NCI-H2107 treated with DMSO at 0.1 percent for 48 hours (cell line): ENCODE measurements around the gene MMP11.

Experiments used
- DNase-seq: peaks from one replicate; lab custom pipeline; 2025; ENCODE audit not compliant: unreplicated experiment; lab: John Stamatoyannopoulos, UW

MMP11 gene

DNA sequence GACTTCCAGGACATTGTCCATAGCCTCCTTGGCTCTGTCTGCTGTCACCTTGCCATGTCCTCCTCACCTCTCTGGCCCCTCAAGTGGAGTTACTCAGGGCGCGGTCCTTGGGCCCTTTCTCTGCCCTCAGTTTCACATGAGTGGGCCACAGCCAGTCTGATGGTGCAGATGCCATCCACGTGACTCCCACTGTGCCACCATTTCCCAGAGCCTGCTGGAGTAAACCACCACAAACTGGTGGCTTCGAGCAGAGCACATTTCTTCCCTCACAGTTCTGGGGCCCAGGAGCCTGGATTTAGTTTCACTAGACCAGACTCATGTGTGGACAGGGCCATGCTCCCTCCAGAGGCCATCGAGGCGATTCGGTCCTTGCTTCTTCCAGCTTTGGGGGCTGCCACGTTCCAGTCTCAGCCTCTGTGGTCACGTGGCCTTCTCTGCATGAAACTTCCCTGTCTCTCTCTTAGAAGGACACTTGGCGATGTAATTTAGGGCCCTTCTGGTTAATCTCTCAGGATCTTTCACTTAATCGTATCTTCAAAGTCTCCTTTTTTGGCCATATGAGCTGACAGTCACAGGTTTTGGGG is 28.7 kb downstream of the MMP11 start:
- no peak for DNase-seq

DNA sequence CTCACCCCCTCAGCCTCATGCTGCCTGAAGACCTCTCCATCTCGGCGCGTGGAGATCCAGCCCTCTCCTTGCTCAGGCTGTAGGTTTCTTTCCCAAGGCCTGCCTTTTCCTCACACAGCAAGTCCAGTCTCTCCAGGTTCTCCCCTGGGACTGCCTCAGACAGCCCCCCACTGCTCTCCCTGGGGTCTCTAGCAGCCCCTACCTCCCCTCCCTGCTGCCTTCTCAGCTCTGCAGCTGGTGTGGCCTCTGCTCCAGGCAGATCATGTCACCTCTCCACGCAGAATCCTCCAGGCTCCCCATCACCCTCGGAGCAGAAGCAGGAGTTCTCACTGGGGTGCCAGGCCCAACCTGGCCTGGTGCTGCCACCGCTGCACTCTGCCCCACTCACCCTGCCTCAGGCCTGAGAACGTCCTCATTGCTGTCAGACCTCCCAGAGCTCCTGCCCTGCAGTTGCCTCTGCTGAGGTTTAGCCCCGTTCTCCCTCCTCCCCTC is 29.3 kb downstream of the MMP11 start:
- DNase-seq = no peak

DNA sequence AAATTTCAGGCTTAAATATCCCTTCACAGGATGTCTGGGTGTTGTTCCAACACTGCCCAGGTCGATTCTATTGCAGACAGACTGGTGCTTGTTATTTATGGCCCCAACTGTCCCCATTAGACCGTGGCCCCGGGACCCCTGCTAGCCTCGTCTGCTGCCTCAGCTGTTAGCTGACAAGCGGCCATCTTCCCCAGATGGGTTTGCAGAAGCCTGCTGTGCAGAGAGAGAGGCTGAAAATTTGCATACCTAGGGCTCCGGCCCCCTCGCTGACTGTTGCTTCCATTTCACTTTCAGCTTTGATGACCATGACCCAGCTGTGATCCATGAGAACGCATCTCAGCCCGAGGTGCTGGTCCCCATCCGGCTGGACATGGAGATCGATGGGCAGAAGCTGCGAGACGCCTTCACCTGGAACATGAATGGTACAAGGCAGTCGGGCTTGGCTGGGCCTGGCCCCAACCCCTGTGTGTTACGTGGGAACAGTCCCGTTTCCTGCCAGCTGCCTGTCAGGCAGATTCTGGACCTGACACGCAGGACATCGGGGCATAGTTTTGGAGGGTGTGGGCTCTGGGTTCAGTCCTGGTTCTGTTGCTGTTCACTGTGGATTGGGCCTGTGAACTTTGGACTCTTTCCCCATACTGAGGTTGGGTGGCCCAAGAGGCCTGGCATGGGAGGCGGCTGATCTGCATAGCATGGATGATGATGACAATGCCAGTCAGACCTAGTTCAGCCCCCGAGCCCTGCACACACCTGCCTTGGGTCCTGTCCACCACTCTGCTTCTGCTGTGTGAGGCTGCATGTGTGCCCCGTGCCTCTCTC is 30.6 kb downstream of the MMP11 start:
- DNase-seq = no peak

DNA sequence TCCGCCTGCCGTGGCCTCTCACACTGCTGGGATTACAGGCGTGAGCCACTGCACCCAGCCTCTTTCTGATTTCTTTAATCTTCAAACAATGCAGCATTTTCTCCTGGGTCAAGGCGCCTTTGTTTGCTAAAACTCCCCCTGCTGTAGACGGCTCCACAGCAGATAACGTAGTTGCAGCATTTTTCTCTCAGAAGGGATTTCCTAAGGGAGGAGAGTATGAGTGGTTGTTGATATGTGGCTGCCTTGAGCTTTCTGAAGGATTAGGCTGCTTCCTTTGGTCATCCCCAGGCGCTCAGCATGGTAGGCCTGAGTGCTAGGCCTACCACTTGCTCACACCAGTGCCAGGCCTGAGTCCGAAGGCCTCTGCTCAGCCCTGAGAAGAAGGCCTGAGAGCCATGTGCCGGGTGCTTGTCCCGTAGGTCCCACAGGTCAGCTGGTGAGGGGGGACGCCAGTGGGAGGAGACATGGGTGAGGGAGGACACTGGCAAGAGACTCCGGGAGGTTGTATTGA is 32.2 kb downstream of the MMP11 start:
- DNase-seq = no peak

DNA sequence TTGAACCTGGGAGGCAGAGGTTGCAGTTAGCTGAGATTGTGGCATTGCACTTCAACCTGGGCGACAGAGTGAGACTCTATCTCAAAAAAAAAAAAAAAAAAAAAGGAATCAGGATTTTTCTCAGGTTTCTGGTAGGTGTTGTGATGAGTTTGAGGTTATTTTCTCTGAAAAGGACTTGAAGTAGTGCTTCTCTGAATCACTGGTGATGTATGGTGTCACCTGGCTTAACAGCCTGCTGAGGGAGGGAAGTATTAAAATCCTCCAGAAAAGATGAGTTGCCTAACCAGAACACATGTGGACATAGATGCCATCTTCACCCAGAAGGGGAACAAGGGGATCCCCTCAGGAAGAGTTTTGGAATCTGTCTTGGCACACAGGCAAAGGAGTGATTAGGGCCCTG is 34.2 kb downstream of the MMP11 start:
- no peak for DNase-seq

DNA sequence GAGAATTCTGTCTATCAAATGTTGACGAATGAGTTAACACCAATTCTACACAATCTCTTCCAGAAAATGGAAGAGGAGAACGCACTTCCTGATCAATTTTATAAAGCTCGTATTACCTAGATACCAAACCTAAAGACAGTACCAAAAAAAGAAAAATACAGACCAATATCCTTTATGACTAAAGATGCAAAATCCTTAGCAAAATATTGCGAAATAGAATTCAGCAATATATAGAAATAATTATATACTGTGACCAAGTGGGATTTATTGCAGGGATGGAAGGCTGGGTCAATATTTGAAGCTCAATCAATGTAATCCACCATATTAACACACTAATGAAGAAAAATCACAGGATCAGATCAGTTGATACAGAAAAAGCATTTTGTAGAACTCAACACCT is 39.7 kb downstream of the MMP11 start:
- no peak for DNase-seq

DNA sequence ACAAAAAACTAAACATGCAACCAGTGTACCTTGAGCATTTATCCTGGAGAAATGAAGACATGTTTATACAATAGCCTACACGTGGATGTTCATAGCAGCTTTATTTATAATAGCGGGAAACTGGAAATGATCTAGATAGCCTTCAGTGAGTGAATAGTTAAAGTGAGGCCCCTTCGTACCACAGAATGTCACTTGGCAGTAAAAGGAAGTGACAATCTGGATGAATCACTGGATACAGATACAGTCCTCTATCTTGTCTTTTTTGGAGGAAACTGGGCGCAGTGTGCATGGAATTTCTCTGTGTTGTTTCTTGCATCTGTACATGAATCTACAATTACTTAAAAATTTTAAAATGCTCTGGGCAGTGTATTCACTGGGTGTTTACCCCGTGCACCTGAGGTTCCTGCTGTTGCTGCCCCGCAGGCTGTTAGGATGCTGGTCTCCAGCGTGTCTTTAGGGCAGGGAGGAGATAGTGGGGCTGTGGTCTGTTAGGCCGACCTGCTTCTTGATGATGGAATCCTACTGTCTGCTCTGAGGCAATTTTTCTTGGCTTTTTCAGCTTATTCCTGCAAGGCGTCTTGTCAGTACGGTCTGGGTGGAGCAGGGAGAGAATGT is 43.0 kb downstream of the MMP11 start:
- no peak for DNase-seq

DNA sequence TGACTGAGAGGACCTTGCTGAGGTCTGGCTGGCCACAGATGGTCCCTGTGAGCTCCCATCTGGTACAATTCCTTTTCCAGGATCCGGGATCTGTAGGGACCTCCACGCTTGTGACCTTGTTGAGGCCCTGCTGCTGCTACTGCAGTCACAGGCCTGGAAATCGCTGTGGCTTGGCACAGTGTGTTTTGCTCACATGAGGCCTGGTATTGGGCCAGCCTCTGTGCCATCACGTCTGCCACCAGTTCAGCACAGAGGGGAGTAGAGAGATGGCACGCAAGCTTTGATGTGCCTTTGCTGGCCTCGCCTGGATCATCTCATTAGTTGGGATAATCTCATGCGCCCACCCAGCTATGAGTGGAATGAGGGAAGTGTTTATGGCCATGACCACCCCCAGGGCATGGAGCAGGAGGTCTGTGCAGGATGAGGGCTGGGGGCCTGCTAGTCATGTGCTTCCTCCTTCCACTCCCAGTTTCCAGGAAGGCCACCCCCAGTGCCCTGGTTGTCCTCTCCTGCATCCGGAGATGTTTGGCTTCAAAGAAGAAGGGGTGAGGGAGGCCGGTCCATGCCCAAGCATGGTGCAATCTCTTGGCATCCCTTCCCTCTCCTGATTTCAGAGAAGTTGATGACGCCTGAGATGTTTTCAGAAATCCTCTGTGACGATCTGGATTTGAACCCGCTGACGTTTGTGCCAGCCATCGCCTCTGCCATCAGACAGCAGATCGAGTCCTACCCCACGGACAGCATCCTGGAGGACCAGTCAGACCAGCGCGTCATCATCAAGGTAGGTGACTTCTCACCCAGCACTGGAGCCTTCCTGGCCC is 43.7 kb downstream of the MMP11 start:
- no peak for DNase-seq

DNA sequence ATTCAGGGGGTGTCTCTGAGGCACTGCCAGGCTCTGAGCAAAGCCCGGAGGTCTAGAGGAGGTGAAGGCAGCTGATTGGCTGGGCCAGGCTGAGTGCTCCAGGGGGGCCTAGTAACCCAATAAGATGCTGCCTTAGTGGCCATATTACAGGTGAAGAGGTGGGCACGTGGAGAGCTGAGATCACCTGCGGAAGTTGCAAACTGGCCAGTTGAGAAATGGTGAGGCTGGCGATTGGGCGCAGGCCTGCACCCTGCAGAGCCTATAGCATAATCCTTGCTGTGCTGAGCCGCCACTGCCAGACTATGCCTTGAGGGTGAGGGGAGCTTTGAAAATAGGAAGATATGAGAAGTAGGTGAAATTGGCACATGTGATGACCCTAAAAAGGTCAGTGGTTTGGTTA is 44.5 kb downstream of the MMP11 start:
- DNase-seq = no peak

DNA sequence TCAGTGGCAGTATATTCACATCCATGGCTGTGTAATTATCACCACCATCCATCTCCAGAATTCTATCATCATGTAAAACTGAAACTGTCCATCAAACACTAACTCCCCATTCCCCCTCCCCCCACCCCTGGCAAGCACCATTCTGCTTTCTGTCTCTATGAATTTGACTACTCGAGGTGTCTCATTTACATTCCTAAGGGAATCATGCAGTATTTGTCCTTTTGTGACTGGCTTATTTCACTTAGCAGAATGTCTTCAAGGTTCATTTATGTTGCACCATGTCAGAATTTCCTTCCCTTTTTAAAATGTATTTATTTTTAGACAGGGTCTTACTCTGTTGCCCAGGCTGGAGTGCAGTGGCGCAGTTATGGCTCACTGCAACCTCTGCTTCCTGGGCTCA is 45.9 kb downstream of the MMP11 start:
- no peak for DNase-seq

DNA sequence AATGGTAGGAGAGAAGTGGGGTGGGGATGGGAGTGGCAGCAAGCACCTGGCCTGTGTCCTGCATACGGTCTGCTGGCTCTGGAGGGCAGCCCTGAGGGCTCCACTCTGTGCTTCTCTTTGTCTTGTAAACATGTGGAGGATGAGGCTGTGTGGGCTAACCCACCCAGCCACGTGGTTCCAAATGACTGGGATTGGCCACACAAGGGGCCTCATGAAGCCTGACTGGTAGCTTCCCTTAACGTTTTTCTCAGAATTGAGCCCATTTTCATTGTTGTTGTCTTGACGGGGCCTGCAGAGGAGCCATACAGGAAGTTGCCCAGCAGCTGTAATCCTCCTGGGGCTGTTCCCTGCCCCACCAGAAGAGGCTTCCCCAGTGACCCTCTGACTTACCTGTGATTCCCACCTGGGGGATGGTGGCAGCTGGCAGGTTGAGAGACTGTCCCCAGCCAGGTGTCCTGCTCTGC is 48.1 kb downstream of the MMP11 start:
- no peak for DNase-seq

DNA sequence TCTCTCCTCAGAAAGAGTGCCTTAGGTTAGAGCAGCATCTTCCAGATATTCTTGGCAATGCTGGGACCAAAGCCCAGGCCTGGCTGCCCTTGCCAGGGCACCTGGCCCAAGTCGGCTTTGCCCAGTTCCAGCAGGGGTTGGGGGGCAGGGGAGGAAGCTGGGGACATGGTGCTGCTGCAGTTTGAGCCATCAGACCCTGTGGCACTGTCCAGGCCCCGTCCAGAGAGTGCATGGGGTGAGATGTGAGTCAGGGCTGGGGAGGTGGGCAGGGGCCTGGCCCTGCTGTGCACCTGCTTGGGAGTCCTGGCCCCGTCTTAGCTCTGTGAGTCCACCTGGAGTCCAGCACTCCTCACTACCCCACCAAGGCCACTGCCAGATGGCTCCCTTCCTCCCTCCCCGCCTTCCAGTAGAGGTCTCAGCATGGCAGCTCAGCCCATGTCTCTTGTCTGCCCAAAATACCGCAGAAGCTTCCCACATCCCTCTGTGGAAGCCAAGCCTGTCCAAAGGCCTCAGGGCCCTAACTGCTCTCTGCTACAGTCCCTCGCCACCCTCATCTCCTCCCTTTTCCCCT is 49.5 kb downstream of the MMP11 start:
- DNase-seq = no peak

DNA sequence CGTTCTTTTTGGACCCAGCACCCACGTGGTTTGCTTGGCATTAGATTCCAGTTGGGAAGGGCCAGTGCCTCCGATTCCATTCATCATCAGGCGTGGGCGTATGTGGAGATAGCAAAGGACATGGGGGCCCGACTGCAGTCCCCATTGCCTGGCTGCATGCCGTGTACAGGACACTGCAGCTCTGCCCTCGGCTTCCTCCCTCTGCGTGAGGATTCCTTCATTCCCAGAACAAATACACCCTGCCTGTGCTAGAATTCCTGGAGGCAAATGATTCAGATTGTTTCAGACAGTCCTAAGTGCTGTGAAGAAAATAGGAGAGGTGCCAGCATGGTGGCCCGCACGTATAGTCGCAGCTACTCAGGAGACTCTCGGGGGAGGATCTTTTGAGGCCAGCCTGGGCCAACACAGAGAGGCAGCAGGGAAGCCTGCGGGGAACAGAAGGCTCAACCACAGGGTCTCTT is 50.7 kb downstream of the MMP11 start:
- DNase-seq = no peak

DNA sequence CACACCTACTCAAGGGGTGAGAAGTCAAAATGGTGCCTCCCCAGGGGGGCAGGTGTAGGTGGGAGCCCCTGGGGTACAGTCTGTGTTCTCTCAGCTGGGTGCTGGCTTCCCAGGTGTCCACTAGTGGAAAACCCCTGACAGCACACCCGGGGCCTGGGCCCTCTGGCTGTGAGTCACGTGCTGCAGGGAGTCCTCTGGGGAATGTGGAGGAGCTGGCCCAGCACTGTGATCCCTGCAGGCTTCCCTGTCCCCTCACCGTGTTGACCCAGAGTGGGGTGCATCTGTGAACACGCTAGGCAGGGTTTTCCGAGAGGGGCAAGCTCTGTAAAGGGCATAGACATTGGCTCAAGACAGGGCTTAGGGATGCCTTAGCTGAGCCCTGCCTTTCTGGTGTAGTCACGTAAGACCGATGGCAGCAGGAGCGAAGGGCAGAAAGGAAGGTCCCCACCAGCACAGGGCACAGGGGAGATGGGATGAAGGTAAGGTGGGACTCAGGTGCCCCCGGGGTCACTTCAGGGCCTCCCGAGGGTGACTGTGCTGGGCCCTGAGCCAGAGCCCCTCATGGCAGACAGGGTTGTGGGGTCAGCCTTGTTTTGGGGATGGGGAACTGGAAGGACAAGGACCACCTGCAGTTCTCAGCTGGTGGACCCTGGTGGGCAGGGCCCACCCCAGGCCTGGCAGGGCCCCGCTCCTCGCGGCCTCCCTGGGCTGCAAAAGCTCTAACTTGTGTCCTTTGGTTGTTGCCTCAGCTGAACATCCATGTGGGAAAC is 52.0 kb downstream of the MMP11 start:
- no peak for DNase-seq

DNA sequence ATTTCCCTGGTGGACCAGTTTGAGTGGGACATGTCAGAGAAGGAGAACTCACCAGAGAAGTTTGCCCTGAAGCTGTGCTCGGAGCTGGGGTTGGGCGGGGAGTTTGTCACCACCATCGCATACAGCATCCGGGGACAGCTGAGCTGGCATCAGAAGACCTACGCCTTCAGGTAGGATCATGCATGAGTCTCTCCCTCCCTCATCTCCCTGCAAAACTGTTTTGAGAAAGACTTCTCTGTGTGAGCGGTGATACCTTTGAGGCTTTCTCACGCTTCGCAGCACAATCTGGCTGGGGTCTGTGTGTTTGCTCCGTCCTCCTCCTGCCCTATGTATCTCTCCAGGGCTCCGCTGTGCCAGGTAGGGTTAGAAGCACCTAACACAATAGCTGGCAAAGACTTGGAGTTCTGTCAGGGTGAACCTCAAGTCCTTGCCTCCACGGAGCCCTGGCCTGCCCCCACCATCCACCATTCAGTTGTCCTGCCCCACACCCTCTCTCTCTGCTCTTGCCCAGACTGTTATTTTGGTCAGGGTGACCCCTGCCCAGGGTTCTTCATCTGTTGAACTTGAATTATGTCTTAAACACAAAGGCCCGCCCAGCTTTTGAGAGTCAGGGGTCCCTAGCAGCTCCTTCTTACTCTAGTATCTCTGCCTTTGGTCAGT is 52.7 kb downstream of the MMP11 start:
- DNase-seq = no peak

DNA sequence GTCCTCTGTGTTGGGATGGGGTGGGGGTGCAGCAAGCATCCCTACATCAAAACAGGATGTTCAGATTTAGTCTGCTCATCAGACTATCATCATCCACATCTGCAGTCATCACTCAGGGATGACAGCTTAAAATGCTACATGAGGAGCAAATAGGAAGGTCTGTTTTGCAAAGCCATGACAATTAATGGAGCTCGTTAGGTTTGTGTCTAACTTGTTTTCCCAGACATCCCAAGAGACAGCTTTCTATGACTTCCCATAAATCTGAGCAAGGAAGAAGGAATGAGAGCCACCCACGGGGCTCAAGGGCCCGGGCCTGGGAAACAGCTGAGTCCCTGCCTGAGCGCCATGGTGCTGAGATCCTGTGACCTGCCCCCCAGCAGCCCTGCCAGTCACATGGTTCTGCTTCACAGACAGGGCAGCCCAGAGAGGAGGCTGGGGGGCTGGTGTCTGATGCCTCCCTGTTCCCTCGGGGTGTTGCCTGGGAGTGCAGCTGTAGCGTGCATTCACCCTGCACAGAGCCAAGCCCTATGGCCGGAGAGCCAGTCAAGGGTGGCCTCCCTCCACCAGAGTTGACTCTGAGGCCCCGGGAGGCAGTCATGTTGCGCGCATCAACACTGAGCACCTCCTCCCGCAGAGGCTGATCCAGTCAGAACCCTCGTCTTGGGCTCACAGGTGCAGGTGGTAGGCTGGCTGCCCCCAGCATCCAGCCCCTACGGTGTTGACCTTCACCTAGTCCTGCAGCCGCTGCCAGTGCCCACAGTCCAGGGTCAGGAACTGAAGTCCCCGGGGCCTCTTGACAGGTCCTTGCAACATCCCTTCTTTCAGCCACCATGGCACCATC is 54.1 kb downstream of the MMP11 start:
- DNase-seq = no peak

DNA sequence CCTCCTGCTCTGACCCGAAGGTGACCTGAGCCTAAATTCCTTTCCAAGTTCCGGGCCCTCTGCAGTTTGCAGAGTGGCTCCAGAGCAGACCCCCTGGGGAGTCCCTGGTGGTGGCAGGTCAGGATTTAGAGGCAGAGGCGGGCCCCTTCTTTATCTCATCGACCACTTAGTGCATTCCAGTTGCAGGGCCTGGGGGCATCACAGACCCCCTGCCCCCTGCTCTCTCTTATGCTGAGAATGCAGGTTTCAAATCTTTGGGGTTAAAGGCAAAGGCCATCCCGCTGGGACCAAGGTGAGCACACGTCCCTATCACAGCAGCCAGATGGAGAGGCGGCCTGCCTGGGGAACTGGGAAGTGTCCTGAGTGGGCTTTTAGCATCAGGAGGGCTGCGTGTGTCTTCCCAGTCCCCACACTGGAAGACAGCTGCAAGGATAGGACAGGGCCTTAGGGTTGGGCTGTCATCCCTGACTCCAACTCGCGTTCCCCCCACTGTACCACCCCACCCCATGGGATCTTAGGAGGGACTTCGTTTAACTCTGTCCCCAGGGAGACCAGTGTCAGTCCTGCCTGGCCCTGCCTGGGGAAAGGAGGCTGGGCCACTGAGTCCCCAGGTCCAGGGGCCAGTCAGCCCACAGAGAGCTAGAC is 54.8 kb downstream of the MMP11 start:
- DNase-seq = no peak
